ENCODE results near the gene ERBIN.
"Not testable (repeated sequence)": the region's sequence is repeated elsewhere in the genome, so short reads cannot be mapped to it uniquely, and the experiment has no call there.

GRCh38 chr5:66061320-66061719, 134.9 kb downstream of the ERBIN start:
- not testable (repeated sequence) for TF ChIP-seq CTCF (conservative IDR thresholded peaks at IDR 0.05; ENCODE audit: low read depth, low read length); EZH2 (IDR thresholded peaks at IDR 0.05; ENCODE audit: low read length, unreplicated experiment)

All from PC-3 (cell line).